ENCODE measurements around the gene TMED4. TPM values are rescaled to one million over a fixed set of nuclear protein-coding genes. Genes with fewer than 3 reads are reported as not detected.
"Not testable (repeated sequence)": the region's sequence is repeated elsewhere in the genome, so short reads cannot be mapped to it uniquely, and the experiment has no call there.

TMED4 gene
- total and polyA plus RNA-seq, 5 donors, result 63.2 to 75.2 (median 65.4) TPM

DNA sequence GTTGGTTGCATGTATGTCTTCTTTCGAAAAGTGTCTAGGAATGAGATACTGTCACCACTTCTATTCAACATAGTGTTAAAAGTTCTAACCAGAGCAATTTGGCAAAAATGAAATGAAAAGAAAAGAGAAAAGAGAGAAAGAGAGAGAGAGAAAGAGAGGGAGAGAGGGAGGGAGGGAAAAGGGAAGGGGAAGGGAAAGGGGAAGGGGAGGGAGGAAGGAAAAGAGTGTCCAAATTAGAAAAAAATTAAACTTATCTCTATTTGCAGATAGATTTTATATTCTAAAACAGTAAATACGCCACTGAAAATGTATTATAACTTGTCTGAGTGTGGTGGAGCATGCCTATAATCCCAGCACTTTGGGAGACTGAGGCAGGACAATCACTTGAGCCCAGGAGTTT is 24.5 kb downstream of the TMED4 start:
- 75% methylated on average over 2 of the region's 2 CpGs for WGBS
- no peaks in the 10 kb centered on the region for H3K27me3 ChIP-seq (ENCODE audit: control insufficient read depth, insufficient read depth)
- intact Hi-C loops (cut with DNase I), result no loop called here

DNA sequence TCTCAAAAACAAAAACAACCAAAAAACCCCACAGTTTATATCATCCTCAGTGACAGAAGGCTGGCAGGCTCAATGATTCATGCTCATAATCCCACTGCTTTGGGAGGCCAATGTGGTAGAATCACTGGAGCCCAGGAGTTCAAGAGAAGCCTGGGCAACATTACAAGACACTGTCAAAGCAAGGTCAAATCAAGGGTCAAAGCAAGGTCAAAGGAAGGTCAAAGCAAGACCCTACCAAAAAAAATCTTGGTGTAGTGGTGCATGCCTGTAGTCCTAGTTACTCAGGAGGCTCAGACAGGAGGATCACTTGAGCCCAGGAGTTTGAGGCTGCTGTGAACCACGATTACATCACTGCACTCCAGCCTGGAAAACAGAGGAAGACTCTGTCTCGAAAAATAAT is 26.7 kb downstream of the TMED4 start:
- no peak overlapping the region for H3K27ac ChIP-seq (ENCODE audit: low read length)
- intact Hi-C loops (cut with DNase I), result no loop called here
- H3K4me3 ChIP-seq (ENCODE audit: low read length), result no peak overlapping the region
- no peak for ATAC-seq
- H3K27me3 ChIP-seq (ENCODE audit: control insufficient read depth, insufficient read depth), result no peaks in the 10 kb centered on the region
- no peak for DNase-seq
- 76% methylated on average over 2 of the region's 2 CpGs for WGBS
- no peaks in the 10 kb centered on the region for H3K4me1 ChIP-seq (ENCODE audit: control insufficient read depth, insufficient read depth, low read length)
- H3K9me3 ChIP-seq (ENCODE audit: control insufficient read depth, low read length), result no peaks in the 10 kb centered on the region

More for the DNA sequence above, 24.5 kb downstream of the TMED4 start:
- Histone ChIP-seq H3K9me3 (ENCODE audit: control insufficient read depth, low read length) (no peaks in the 10 kb centered on the region), H3K27ac (ENCODE audit: low read length) (no peak overlapping the region), H3K4me3 (ENCODE audit: low read length) (no peak overlapping the region), H3K4me1 (ENCODE audit: control insufficient read depth, insufficient read depth, low read length) (no peaks in the 10 kb centered on the region)
- ATAC-seq (no peak), DNase-seq (no peak)

DNA sequence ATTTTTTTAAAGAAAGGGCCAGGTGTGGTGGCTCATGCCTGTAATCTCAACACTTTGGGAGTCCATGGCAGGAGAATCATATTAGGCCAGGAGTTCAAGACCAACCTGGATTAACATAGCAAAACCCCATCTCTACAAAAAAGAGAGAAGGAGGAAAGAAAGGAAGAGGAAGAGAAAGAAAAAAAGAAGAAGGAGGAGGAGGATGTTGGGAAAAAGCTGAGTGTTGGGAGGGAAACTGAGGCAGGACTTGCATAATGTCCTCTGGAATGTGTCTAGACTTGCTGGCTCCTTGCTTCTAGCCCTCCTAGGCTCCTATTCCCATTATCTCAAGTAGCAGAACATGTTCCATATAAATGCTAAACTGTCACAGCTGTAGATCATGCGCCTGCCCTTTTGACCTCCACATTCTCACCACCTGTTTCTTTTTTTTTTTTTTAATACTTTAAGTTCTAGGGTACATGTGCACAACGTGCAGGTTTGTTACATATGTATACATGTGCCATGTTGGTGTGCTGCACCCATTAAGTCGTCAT is 29.5 kb downstream of the TMED4 start:
- H3K27ac ChIP-seq (ENCODE audit: low read length); DNase-seq; H3K4me3 ChIP-seq (ENCODE audit: low read length); H3K27me3 ChIP-seq (ENCODE audit: control insufficient read depth, insufficient read depth); ATAC-seq; H3K9me3 ChIP-seq (ENCODE audit: control insufficient read depth, low read length); intact Hi-C loops (cut with DNase I); H3K4me1 ChIP-seq (ENCODE audit: control insufficient read depth, insufficient read depth, low read length): not testable (repeated sequence)
- WGBS, result 74% methylated on average over 3 of the region's 3 CpGs

DNA sequence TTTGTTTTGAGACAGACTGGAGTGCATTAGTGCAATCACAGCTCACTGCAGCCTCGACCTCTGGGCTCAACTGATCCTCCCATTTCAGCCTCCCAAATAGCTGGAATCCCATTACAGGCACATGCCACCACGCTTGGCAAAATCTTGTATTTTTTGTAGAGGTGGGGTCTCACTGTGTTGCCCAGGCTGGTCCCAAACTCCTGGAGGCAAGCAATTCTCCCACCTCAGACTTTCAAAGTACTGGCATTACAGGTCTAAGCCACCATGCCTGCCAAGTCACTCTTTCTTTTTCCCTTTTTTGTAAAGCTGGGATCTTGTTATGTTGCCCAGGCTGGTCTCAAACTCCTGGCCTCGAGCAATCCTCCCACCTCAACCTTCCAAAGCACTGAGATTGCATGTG is 32.6 kb downstream of the TMED4 start:
- Histone ChIP-seq H3K4me3 (ENCODE audit: low read length) (no peak overlapping the region), H3K4me1 (ENCODE audit: control insufficient read depth, insufficient read depth, low read length) (no peaks in the 10 kb centered on the region), H3K9me3 (ENCODE audit: control insufficient read depth, low read length) (no peaks in the 10 kb centered on the region), H3K27me3 (ENCODE audit: control insufficient read depth, insufficient read depth) (no peaks in the 10 kb centered on the region), H3K27ac (ENCODE audit: low read length) (no peak overlapping the region)
- ATAC-seq (no peak), DNase-seq (no peak)
- WGBS, result 69% methylated on average over 3 of the region's 3 CpGs
- intact Hi-C loops (cut with DNase I), result no loop called here

DNA sequence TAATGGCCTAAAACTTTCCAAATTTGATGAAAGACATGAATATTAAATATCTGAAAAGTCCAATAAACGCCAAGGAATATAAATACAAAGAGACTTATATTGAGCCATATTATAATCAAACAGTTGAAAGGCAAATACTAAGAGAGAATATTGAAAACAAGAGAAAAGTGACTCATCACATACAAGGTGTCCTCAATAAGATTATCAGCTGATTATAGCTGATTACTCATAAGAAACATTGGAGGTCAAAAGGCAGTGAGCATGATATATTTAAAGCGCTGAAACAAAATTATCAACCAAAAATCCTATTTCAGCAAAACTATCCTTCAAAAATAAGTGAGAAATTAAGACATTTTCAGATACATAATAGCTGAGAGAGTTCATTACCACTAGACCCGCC is 33.1 kb downstream of the TMED4 start:
- H3K9me3 ChIP-seq (ENCODE audit: control insufficient read depth, low read length), result no peaks in the 10 kb centered on the region
- no peak overlapping the region for H3K27ac ChIP-seq (ENCODE audit: low read length)
- no peaks in the 10 kb centered on the region for H3K4me1 ChIP-seq (ENCODE audit: control insufficient read depth, insufficient read depth, low read length)
- H3K27me3 ChIP-seq (ENCODE audit: control insufficient read depth, insufficient read depth), result no peaks in the 10 kb centered on the region
- intact Hi-C loops (cut with DNase I), result no loop called here
- WGBS, result 85% methylated on average over 3 of the region's 3 CpGs
- DNase-seq (no peak), ATAC-seq (no peak)
- no peak overlapping the region for H3K4me3 ChIP-seq (ENCODE audit: low read length)

DNA sequence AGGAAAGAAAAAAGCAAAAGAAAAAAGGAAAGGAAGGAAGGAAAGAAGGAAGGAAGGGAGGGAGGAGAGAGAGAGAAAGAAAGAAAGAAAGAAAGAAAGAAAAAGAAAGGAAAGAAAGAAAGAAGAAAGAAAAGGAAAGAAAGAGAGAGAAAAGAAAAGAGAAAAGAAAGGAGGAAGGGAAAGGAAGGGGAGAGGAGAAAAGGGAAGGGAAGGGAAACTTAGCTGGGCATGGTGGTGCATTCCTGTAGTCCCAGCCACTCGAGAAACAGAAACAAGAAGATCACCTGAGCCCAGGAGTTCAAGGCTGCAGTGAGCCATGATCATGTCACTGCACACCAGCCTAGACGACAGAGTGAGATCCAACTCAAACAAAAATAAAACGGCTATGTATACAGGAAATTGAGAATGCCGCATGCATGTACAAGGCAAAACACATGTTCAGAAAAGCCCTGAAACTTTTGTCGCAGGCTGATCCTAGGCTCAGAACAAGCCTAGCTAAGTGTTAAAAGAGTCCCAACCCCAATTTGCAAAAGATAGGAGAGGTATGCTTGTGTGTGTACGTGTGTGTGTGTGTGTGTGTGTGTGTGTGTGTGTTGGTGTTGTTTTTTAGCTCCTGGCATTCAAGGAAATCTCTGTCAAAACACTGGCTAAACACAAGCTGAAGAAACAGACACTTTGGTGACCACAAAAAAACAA is 34.3 kb downstream of the TMED4 start:
- no peaks in the 10 kb centered on the region for H3K4me1 ChIP-seq (ENCODE audit: control insufficient read depth, insufficient read depth, low read length)
- H3K27me3 ChIP-seq (ENCODE audit: control insufficient read depth, insufficient read depth), result no peaks in the 10 kb centered on the region
- no peaks in the 10 kb centered on the region for H3K9me3 ChIP-seq (ENCODE audit: control insufficient read depth, low read length)
- no peak for ATAC-seq
- H3K27ac ChIP-seq (ENCODE audit: low read length), result no peak overlapping the region
- DNase-seq, result no peak
- no peak overlapping the region for H3K4me3 ChIP-seq (ENCODE audit: low read length)
- intact Hi-C loops (cut with DNase I), result no loop called here
- 39% methylated on average over 6 of the region's 6 CpGs for WGBS

- DNase-seq, result no peak
- no peak overlapping the region for H3K27ac ChIP-seq (ENCODE audit: low read length)
- WGBS, result 85% methylated on average over 6 of the region's 6 CpGs
- no peak for ATAC-seq
- H3K9me3 ChIP-seq (ENCODE audit: control insufficient read depth, low read length), result no peaks in the 10 kb centered on the region
- intact Hi-C loops (cut with DNase I), result no loop called here
- H3K4me3 ChIP-seq (ENCODE audit: low read length), result no peak overlapping the region
- H3K4me1 ChIP-seq (ENCODE audit: control insufficient read depth, insufficient read depth, low read length), result no peaks in the 10 kb centered on the region
- no peaks in the 10 kb centered on the region for H3K27me3 ChIP-seq (ENCODE audit: control insufficient read depth, insufficient read depth)
Measured at GRCh38 chr7:44541876-44542610, 40.0 kb downstream of the TMED4 start.

DNA sequence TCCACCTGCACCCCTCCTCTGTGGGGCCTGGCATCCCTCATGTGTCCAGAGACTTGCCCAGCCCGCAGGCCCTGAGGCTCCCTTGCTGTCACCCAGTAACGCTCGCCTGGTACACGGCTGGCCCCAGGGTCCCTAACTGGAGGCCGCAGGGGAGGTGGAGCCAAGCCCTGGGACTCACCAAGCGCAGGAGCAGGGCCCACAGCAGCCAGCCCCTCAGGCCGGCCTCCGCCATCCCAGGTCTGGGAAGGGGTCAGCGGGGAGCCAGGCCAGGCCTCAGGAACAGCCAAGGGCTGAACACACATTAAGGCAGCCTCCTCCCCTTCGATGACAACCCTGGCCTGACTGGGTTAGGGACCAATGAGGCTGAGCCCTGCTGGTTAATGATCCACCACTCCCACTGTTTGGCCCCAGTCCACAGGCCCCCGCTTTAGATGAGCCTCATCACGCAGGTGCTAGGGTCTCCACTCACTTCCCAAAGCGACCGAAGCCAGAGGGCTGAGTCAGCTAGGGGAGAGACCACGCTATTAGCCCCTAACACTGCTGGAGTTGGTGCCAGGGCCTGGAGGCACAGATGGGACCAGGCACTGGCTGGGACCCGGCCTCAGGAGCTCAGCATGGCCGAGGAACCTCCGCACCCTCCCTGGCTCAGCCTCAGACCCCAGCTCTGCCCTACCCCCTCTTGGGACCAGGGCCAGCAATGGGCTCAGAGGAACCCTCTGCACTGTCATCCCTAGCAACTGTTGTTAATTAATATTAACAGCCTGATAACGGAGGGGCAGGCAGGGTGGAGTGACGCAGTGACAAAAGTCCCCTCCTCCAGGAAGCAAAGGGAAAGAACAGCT is 40.8 kb downstream of the TMED4 start, which contains the start of gene NPC1L1:
Gene NPC1L1, minus strand, starts transcription at position 303 of the 842 bp plus-strand sequence. Its CDS starts 71 bp downstream, at position 232.
- Histone ChIP-seq H3K27me3 (ENCODE audit: control insufficient read depth, insufficient read depth) (no peaks in the 10 kb centered on the region), H3K4me3 (ENCODE audit: low read length) (no peak within 1 kb of the TSS), H3K27ac (ENCODE audit: low read length) (no peak within 1 kb of the TSS), H3K4me1 (ENCODE audit: control insufficient read depth, insufficient read depth, low read length) (no peaks in the 10 kb centered on the region), H3K9me3 (ENCODE audit: control insufficient read depth, low read length) (no peaks in the 10 kb centered on the region)
- intact Hi-C loops (cut with DNase I), result no loop called here
- ATAC-seq (peak; percentile 17 to 34), DNase-seq (no peak)
- 85% methylated on average over 20 of the region's 20 CpGs for WGBS

- intact Hi-C loops (cut with DNase I), result no loop called here
- WGBS, result 87% methylated on average over 5 of the region's 5 CpGs
- no peak for ATAC-seq
Measured at GRCh38 chr7:44540592-44541027, 41.4 kb downstream of the TMED4 start.

DNA sequence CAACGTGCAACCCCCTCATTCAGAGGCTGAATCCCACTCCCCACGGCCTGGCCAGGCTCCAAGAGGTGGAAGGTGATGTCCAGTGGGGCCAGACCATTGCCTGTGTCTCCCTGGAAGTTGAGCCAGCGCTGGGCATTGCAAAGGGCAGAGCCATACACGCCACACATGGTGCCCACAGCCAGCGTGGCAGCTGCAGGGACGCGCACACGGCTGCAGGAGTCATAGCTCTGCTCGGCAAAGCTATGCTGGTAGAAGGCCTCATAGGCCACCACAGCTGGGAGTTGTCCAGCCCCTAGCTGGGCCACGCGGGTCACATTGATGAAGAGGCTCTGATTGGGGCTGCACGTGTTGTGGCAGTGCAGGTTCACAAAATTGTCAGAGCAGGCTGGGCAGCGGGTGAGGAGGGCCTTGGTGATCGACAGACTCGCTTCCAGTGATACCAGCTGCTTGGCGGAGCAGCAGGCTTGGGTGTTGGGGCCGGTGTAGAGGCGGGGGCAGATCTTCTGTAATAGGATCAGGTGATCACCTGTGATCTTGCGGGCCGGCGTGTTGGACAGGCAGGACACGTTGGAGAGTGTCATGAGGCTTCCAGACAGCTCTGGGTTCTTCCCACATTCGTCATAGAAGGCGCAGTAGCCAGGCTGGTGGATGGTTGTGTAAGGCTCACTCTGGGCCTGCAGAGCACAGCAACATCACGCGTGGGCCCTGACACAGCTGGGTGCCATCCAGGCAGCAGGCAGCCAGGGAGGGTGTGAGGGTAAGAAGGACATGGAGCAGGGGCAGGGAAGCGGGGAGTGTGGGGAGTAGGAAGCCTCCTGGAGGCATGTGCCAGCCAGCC is 42.1 kb downstream of the TMED4 start:
- H3K9me3 ChIP-seq (ENCODE audit: control insufficient read depth, low read length), result no peaks in the 10 kb centered on the region
- ATAC-seq, result no peak
- WGBS, result 87% methylated on average over 27 of the region's 27 CpGs

More at GRCh38 chr7:44540592-44541027, 41.4 kb downstream of the TMED4 start:
- no peaks in the 10 kb centered on the region for H3K27me3 ChIP-seq (ENCODE audit: control insufficient read depth, insufficient read depth)
- no peak overlapping the region for H3K4me3 ChIP-seq (ENCODE audit: low read length)
- H3K27ac ChIP-seq (ENCODE audit: low read length), result no peak overlapping the region
- DNase-seq, result no peak
- no peaks in the 10 kb centered on the region for H3K9me3 ChIP-seq (ENCODE audit: control insufficient read depth, low read length)
- no peaks in the 10 kb centered on the region for H3K4me1 ChIP-seq (ENCODE audit: control insufficient read depth, insufficient read depth, low read length)

More for the DNA sequence above, 42.1 kb downstream of the TMED4 start:
- intact Hi-C loops (cut with DNase I), result no loop called here
- no peak overlapping the region for H3K4me3 ChIP-seq (ENCODE audit: low read length)
- DNase-seq, result no peak
- H3K27ac ChIP-seq (ENCODE audit: low read length), result no peak overlapping the region
- H3K27me3 ChIP-seq (ENCODE audit: control insufficient read depth, insufficient read depth), result no peaks in the 10 kb centered on the region
- no peaks in the 10 kb centered on the region for H3K4me1 ChIP-seq (ENCODE audit: control insufficient read depth, insufficient read depth, low read length)

All from right cardiac atrium (tissue), 5 donors.